Stomach (tissue), 9 donors: ENCODE results near the gene RUNDC1. TPM values are rescaled to one million over a fixed set of nuclear protein-coding genes. Genes with fewer than 3 reads are reported as not detected.
"Not testable (repeated sequence)": the region's sequence is repeated elsewhere in the genome, so short reads cannot be mapped to it uniquely, and the experiment has no call there.

Experiments used
- DNase-seq, 2 donors: peaks; one replicate each; pipeline versions ENCODE4 v3.0.0 to v3.0.0-alpha.2; 2013 to 2019
- H3K27ac ChIP-seq, 5 donors: fragments of 200-600 bp in 4 of 5; sonication (generic) in 4 of 5; one replicate each; pipeline ENCODE4 v1.5.1; 2013 to 2019; ENCODE audit warnings: mild to moderate bottlenecking in 1 of 5, moderate library complexity in 1 of 5
- H3K27me3 ChIP-seq, 3 donors: fragments of 200-600 bp; sonication (generic); one replicate each; pipeline ENCODE4 v1.5.1; 2017 to 2019; ENCODE audit warnings: mixed run types in 1 of 3
- H3K36me3 ChIP-seq, 4 donors: fragments of 200-600 bp; sonication (generic); 1 replicate in 3 of 4; 2 replicates in 1 of 4; pipeline ENCODE4 v1.5.1; 2016 to 2019
- H3K4me1 ChIP-seq, 4 donors: fragments of 200-600 bp; sonication (generic); one replicate each; pipeline ENCODE4 v1.5.1; 2016 to 2019
- H3K4me3 ChIP-seq, 4 donors: fragments of 200-600 bp; sonication (generic) in 3 of 4; one replicate each; pipeline ENCODE4 v1.5.1; 2016 to 2019; ENCODE audit warnings: mild to moderate bottlenecking in 1 of 4
- H3K9me3 ChIP-seq, 4 donors: fragments of 200-600 bp; sonication (generic); one replicate each; pipeline ENCODE4 v1.5.1; 2016 to 2019
- EP300 ChIP-seq: sonication (generic); formaldehyde crosslinking; IDR thresholded peaks from one replicate; pipeline ENCODE4 v1.6.1; 2017; ENCODE audit warnings: antibody characterized with exemption
- POLR2A ChIP-seq, 4 donors: fragments of 450-650 bp; IDR thresholded peaks; one replicate each; pipeline ENCODE4 v1.6.1; 2016; ENCODE audit warnings: antibody characterized with exemption in 4 of 4, control low read depth in 2 of 4, mild to moderate bottlenecking in 1 of 4, moderate library complexity in 1 of 4
- POLR2AphosphoS5 ChIP-seq, 3 donors: sonication (generic); formaldehyde crosslinking; IDR thresholded peaks; one replicate each; pipeline ENCODE4 v1.6.1; 2016; ENCODE audit warnings: antibody characterized with exemption in 3 of 3
- WGBS, 5 donors: extraction: QIAGEN DNeasy Blood & Tissue Kit in 3 of 5; methylation state at CpG; one replicate each; pipeline versions ENCODE4 v1.1.5 to v1.1.7; 2013 to 2018; 5-methylcytosine and 5-hydroxymethylcytosine counted together
- intact Hi-C: fragments of 100-400 bp; cut with DNase I; formaldehyde crosslinking; loops from one replicate; pipeline ENCODE4 v1.15.1; 2023; ENCODE audit warnings: low total_unique reads
- polyA plus RNA-seq, 3 donors: library from polyadenylated mRNA; stranded (reverse); fragments of 200-250 nt; gene quantifications; one replicate each; pipeline ENCODE4 v1.2.3, GENCODE V29; 2013
- total RNA-seq, 5 donors: library from RNA; depleted of rRNA; stranded (reverse); fragments of >200 nt; gene quantifications; one replicate each; pipeline versions ENCODE4 v1.1.0 to v1.2.3, GENCODE V29; 2014 to 2016
- TF ChIP-seq, protein P1 (sequence below), 7 experiments: fragments of 450-650 bp in 4 of 7; fragments of 200-600 bp in 3 of 7; sonication (generic) in 3 of 7; IDR thresholded peaks; one replicate each; pipeline ENCODE4 v1.5.1; 2016 to 2019; ENCODE audit warnings: antibody characterized with exemption in 7 of 7, control low read depth in 2 of 7, mild to moderate bottlenecking in 1 of 7
- donor health status: healthy with polysubstance abuse.
- donor health status: Bipolar disorder and iron deficiency.
- donor health status: healthy.

Gene RUNDC1
- total and polyA plus RNA-seq, 8 donors, result 5.8 to 51.6 (median 13.8) TPM

DNA sequence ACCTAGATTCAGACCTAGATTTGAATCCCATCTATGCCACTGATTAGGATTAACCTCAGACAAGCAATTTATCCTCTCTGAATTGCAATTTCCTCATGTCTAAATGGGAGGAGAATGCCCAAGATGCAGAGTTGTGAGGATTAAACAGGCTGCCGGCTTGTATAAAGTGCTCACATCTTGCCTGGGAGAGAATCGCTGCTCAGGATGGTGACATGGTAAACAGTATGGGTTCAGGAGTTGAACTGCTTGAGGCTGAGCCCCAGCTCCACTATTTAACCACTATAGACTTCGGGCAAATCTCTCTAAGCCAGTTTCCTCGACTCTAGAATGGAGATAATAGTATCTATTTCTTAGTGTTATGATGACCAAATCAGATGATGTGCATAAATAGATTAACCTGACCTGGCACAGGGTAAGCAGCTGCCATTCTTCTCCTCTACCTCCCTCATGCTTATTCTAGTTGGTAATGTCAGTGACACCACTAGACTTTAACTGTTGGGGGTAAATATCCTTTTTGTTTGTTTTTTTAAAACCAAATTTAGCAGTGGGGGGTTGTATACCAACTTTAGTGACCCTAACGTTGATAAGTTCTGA is 17.1 kb downstream of the RUNDC1 start:
- Histone ChIP-seq H3K27ac (peak overlapping the region; percentile 53 to 95 (median 92)), H3K4me3 (peak overlapping the region; percentile 27 to 80 (median 70)), H3K36me3 (peaks cover 33 to 62% (median 55%) of the 10 kb centered on the region in 4 donors), H3K9me3 (no peaks in the 10 kb centered on the region), H3K4me1 (peaks cover 26 to 44% (median 30%) of the 10 kb centered on the region in 4 donors), H3K27me3 (no peaks in the 10 kb centered on the region)
- DNase-seq, result no peak
- TF ChIP-seq, protein P1, sequence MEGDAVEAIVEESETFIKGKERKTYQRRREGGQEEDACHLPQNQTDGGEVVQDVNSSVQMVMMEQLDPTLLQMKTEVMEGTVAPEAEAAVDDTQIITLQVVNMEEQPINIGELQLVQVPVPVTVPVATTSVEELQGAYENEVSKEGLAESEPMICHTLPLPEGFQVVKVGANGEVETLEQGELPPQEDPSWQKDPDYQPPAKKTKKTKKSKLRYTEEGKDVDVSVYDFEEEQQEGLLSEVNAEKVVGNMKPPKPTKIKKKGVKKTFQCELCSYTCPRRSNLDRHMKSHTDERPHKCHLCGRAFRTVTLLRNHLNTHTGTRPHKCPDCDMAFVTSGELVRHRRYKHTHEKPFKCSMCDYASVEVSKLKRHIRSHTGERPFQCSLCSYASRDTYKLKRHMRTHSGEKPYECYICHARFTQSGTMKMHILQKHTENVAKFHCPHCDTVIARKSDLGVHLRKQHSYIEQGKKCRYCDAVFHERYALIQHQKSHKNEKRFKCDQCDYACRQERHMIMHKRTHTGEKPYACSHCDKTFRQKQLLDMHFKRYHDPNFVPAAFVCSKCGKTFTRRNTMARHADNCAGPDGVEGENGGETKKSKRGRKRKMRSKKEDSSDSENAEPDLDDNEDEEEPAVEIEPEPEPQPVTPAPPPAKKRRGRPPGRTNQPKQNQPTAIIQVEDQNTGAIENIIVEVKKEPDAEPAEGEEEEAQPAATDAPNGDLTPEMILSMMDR (IDR thresholded peaks at IDR 0.05), result no peak
- no peak for TF ChIP-seq POLR2AphosphoS5 (IDR thresholded peaks at IDR 0.05)
- TF ChIP-seq POLR2A (IDR thresholded peaks at IDR 0.05), result no peak
- no peak for TF ChIP-seq EP300
- WGBS, 5 donors, result 5 to 13% (median 8%) methylated on average over 5 of the region's 5 CpGs
- intact Hi-C loops, result no loop called here

DNA sequence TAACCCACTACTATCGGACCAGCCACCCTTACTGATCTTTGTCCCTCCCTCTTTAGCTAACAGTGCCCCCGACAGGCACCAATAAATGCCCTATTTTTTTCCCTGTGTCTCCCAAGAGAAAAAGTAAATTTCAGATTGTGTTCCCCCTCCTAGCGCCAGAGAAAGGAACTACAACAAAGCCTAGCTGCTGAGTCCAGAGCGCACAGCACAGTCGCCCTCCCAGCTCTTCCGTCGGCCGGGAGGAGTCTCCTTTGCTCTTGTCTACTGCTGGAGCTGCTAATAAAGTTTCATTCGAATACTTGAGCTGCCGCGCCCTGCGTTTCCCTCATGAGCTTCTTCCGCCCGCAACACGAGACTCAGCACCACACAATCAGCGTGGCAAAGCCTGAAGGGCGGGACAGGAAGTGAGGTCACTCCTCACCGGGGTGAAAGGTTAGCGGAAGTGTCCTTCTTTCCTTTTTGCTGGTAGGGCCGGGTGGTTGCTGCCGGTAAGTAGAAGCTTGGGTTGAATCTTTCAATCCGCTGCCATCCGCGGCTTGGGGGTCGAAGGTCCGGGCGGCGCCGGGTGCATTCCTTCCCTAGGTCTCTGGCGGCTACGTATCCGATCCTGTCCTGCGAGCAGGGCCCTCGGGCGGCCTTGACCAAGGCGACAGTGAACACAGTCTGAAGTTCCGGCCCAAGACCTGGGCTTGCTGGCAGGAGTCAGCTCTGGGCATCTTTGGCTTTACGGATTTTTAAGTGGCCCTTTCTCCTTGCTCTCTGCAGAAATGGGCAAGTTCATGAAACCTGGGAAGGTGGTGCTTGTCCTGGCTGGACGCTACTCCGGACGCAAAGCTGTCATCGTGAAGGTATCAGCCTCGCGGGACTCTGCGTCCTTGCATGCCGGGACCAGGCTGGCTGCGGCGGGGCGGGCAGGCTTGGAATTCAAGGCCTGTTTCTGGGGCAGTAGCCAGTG is 17.9 kb downstream of the RUNDC1 start, which contains the start of gene RPL27:
RPL27 (plus strand) TSS at position 436 of the 955 bp plus-strand sequence; CDS start at position 768, 332 bp downstream.
- Histone ChIP-seq H3K27ac (peak within 1 kb of the TSS; percentile 83 to 95 (median 92)), H3K4me3 (peak within 1 kb of the TSS; percentile 62 to 80 (median 73)), H3K36me3 (peaks cover 34 to 62% (median 55%) of the 10 kb centered on the region in 4 donors), H3K4me1 (peaks cover 26 to 47% (median 30%) of the 10 kb centered on the region in 4 donors), H3K27me3 (no peaks in the 10 kb centered on the region), H3K9me3 (no peaks in the 10 kb centered on the region)
- intact Hi-C loops, result no loop called here
- peak in 1 of 4 donors; percentile 43 for TF ChIP-seq POLR2A (IDR thresholded peaks at IDR 0.05)
- no peak for TF ChIP-seq EP300
- peak; percentile 86 to 99 (median 91) for TF ChIP-seq POLR2AphosphoS5 (IDR thresholded peaks at IDR 0.05)
- TF ChIP-seq, protein P1 (IDR thresholded peaks at IDR 0.05), result peak in 6 of 7 experiments; percentile 79 to 98 (median 92)
- WGBS, 5 donors, result 0 to 1% (median 0%) methylated on average over 40 to 49 of the region's 49 CpGs
- DNase-seq, result peak; percentile 99 to 100

DNA sequence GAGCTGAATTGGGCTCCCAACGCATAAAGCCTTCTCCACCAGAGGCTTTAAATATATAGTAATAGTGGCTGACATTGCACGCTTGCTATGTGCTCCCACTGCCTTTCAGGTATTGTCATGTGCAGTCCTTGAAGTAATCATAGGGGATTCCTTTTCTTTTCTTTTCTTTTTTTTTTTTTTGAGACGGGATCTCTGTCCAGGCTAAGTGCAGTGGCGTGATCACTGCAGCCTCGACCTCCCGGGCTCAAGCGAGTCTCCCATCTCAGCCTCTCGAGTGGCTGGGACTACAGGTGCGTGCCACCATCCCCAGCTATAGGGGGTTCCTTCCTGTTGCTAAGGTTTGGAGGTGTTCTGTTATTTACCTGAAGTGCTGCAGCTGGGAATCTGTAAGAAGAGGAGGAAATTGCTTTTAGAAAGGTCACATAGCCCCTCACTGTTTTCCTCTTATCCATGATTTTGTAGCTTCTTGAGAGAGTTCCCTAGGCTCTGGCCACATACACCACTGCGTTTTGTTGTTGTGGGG is 18.7 kb downstream of the RUNDC1 start:
- H3K27me3 ChIP-seq, result no peaks in the 10 kb centered on the region
- peaks cover 26 to 53% (median 30%) of the 10 kb centered on the region in 4 donors for H3K4me1 ChIP-seq
- 5 to 12% (median 7%) methylated on average over 10 of the region's 10 CpGs for WGBS, 5 donors
- no peaks in the 10 kb centered on the region for H3K9me3 ChIP-seq
- H3K4me3 ChIP-seq, result peak overlapping the region; percentile 62 to 80 (median 73)
- intact Hi-C loops, result no loop called here
- no peak for DNase-seq
- peak overlapping the region; percentile 83 to 95 (median 92) for H3K27ac ChIP-seq
- peaks cover 39 to 60% (median 54%) of the 10 kb centered on the region in 4 donors for H3K36me3 ChIP-seq
- TF ChIP-seq, protein P1 (IDR thresholded peaks at IDR 0.05), result no peak
- TF ChIP-seq POLR2AphosphoS5 (IDR thresholded peaks at IDR 0.05) (no peak), POLR2A (IDR thresholded peaks at IDR 0.05) (no peak), EP300 (no peak)

DNA sequence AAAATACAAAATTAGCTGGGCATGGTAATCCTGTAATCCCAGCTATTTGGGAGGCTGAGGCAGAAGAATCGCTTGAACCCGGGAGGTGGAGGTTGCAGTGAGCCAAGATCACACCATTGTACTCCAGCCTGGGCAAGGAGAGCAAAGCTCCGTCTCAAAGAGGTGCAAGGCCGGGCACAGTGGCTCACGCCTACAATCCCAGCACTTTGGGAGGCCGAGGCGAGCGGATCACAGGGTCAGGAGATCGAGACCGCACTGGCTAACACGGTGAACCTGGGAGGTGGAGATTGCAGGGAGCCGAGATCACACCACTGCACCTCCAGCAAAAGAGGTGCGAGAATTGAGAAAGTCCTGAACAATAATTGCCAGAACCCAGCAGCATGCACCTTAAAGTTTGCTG is 20.5 kb downstream of the RUNDC1 start:
- H3K4me1 ChIP-seq, result peaks cover 26 to 53% (median 30%) of the 10 kb centered on the region in 4 donors
- 89 to 93% (median 91%) methylated on average over 13 of the region's 13 CpGs for WGBS, 5 donors
- H3K27me3 ChIP-seq, DNase-seq, H3K4me3 ChIP-seq, H3K9me3 ChIP-seq, intact Hi-C loops: not testable (repeated sequence)
- peaks cover 39 to 56% (median 54%) of the 10 kb centered on the region in 4 donors for H3K36me3 ChIP-seq
- peak overlapping the region in 4 of 5 donors; percentile 33 to 93 (median 60) for H3K27ac ChIP-seq
